Keratinocyte (primary cell): ENCODE measurements around the gene GIN1. TPM values are rescaled to one million over a fixed set of nuclear protein-coding genes. Genes with fewer than 3 reads are reported as not detected.

Experiments
- DNase-seq: peaks from one replicate; pipeline ENCODE4 v3.0.0-alpha.2; 2011; ENCODE audit warnings: low read depth, missing footprints, low spot score
- FAIRE-seq: peaks from 2 replicates; lab custom pipeline; 2011; peaks lifted over from hg19 to GRCh38; lab: Jason Lieb, UNC
- H2AFZ ChIP-seq: 2 replicates; pipeline ENCODE4 v1.6.0; 2012; ENCODE audit warnings: low read length, control low read depth, inconsistent platforms; ENCODE audit not compliant: control insufficient read depth
- H3K27ac ChIP-seq: 2 replicates; pipeline ENCODE4 v1.5.1; 2011; ENCODE audit warnings: low read length; ENCODE audit not compliant: control insufficient read depth, insufficient read depth
- H3K27me3 ChIP-seq: 3 replicates; pipeline ENCODE4 v1.6.0; 2011; ENCODE audit warnings: low read length; ENCODE audit not compliant: control insufficient read depth, insufficient read depth; ENCODE audit errors: extremely low read depth
- H3K36me3 ChIP-seq, 2 experiments: 2 replicates in 1 of 2; 3 replicates in 1 of 2; pipeline ENCODE4 v1.5.1; 2011; ENCODE audit warnings: low read length in 2 of 2, mild to moderate bottlenecking in 1 of 2; ENCODE audit not compliant: control insufficient read depth in 2 of 2, insufficient read depth in 2 of 2; ENCODE audit errors: extremely low read depth in 1 of 2
- H3K4me1 ChIP-seq: 3 replicates; pipeline ENCODE4 v1.5.1; 2011; ENCODE audit warnings: low read length; ENCODE audit not compliant: control insufficient read depth, insufficient read depth; ENCODE audit errors: extremely low read depth
- H3K4me2 ChIP-seq: 3 replicates; pipeline ENCODE4 v1.6.0; 2011; ENCODE audit warnings: low read depth, low read length; ENCODE audit not compliant: control insufficient read depth, insufficient read depth; ENCODE audit errors: extremely low read depth
- H3K4me3 ChIP-seq, 3 experiments: fragments of 200-600 bp in 1 of 3; sonication (generic) in 1 of 3; 2 replicates in 2 of 3; 3 replicates in 1 of 3; pipeline ENCODE4 v1.5.1; 2011 to 2016; ENCODE audit warnings: low read length in 3 of 3, mild to moderate bottlenecking in 3 of 3, control low read depth in 2 of 3, inconsistent platforms in 1 of 3, low read depth in 1 of 3, mixed read lengths in 1 of 3, mixed run types in 1 of 3, moderate library complexity in 1 of 3; ENCODE audit not compliant: control insufficient read depth in 2 of 3, insufficient read depth in 2 of 3; ENCODE audit errors: extremely low read depth in 1 of 3
- H3K79me2 ChIP-seq: 2 replicates; pipeline ENCODE4 v1.6.0; 2012; ENCODE audit warnings: low read length; ENCODE audit not compliant: control insufficient read depth, insufficient read depth
- H3K9ac ChIP-seq: 3 replicates; pipeline ENCODE4 v1.6.0; 2011; ENCODE audit warnings: low read length; ENCODE audit not compliant: control insufficient read depth, insufficient read depth; ENCODE audit errors: extremely low read depth
- H3K9me1 ChIP-seq: 3 replicates; pipeline ENCODE4 v1.6.0; 2011; ENCODE audit warnings: low read length; ENCODE audit not compliant: control insufficient read depth, insufficient read depth; ENCODE audit errors: extremely low read depth
- H3K9me3 ChIP-seq: 2 replicates; pipeline ENCODE4 v1.5.1; 2012; ENCODE audit warnings: low read depth, low read length; ENCODE audit not compliant: control insufficient read depth
- H4K20me1 ChIP-seq: 3 replicates; pipeline ENCODE4 v1.6.0; 2011; ENCODE audit warnings: low read length; ENCODE audit not compliant: control insufficient read depth, insufficient read depth; ENCODE audit errors: extremely low read depth
- CTCF ChIP-seq, 3 experiments: IDR thresholded peaks in 1 of 3; conservative IDR thresholded peaks in 1 of 3; optimal IDR thresholded peaks in 1 of 3; 2 replicates in 2 of 3; 3 replicates in 1 of 3; pipeline versions ENCODE3 to v1.5.1; 2011; ENCODE audit warnings: low read length in 3 of 3, mild to moderate bottlenecking in 3 of 3, moderate library complexity in 2 of 3, control low read depth in 1 of 3, inconsistent platforms in 1 of 3; ENCODE audit not compliant: insufficient read depth in 2 of 3; ENCODE audit errors: extremely low read depth in 1 of 3
- EZH2 ChIP-seq: IDR thresholded peaks from one replicate; pipeline ENCODE4 v1.6.1; 2012; ENCODE audit warnings: inconsistent platforms, mild to moderate bottlenecking, low read length, moderate library complexity
- dilution Hi-C: fragments of 300-500 bp; cut with MboI; formaldehyde crosslinking; loops from one replicate; pipeline ENCODE4 v1.7.0; 2020; ENCODE audit warnings: low sequenced_read_pairs; ENCODE audit not compliant: extremely low pct_ligation_motif_present
- polyA plus RNA-seq, 5 experiments: library from polyadenylated mRNA; depleted of rRNA in 3 of 5; stranded (reverse) in 3 of 5; stranded (forward) in 1 of 5; unstranded in 1 of 5; fragments of >200 nt; gene quantifications; 1 replicate in 1 of 5; 2 replicates in 3 of 5; 3 replicates in 1 of 5; pipeline versions ENCODE4 v1.2.1 to v1.2.3, GENCODE V29; 2011 to 2012; ENCODE audit warnings: missing spikeins in 2 of 5, low read depth in 1 of 5, low replicate concordance in 1 of 5

Gene GIN1
- polyA plus RNA-seq, 1 donor (not counting 4 experiments of a cell fraction or from before 2014, with no cell fraction given): 8.9 TPM

GRCh38 chr5:103092676-103093075 lies 27.3 kb downstream of the GIN1 start:
- no peak for DNase-seq
- no peak overlapping the region for H3K9ac ChIP-seq

GRCh38 chr5:103090791-103091190 lies 29.1 kb downstream of the GIN1 start:
- H2AFZ ChIP-seq: no peak overlapping the region
- no peaks in the 10 kb centered on the region for H3K36me3 ChIP-seq
- no peaks in the 10 kb centered on the region for H3K27me3 ChIP-seq
- no peak overlapping the region for H3K9ac ChIP-seq
- H3K27ac ChIP-seq: no peak overlapping the region
- DNase-seq (no peak), FAIRE-seq (no peak)
- no peaks in the 10 kb centered on the region for H3K9me1 ChIP-seq
- H3K79me2 ChIP-seq: no peaks in the 10 kb centered on the region
- no peak for TF ChIP-seq EZH2
- no peak for TF ChIP-seq CTCF (optimal IDR thresholded peaks at IDR 0.05 in 1 of 3, IDR thresholded peaks at IDR 0.05 in 1 of 3, conservative IDR thresholded peaks at IDR 0.05 in 1 of 3; ENCODE audit: extremely low read depth in 1 of 3, insufficient read depth in 2 of 3, low read length in 3 of 3)
- peaks cover 4% of the 10 kb centered on the region for H3K4me1 ChIP-seq
- H4K20me1 ChIP-seq: no peaks in the 10 kb centered on the region
- no peaks in the 10 kb centered on the region for H3K9me3 ChIP-seq
- H3K4me3 ChIP-seq: no peak overlapping the region
- H3K4me2 ChIP-seq: no peak overlapping the region
- dilution Hi-C loops: no loop called here

More at GRCh38 chr5:103092676-103093075, 27.3 kb downstream of the GIN1 start:
- FAIRE-seq: no peak
- Histone ChIP-seq H3K9me3 (no peaks in the 10 kb centered on the region), H3K79me2 (no peaks in the 10 kb centered on the region), H3K27me3 (no peaks in the 10 kb centered on the region), H3K27ac (no peak overlapping the region), H3K36me3 (no peaks in the 10 kb centered on the region), H3K4me2 (no peak overlapping the region), H4K20me1 (no peaks in the 10 kb centered on the region), H2AFZ (no peak overlapping the region), H3K4me3 (no peak overlapping the region), H3K4me1 (no peaks in the 10 kb centered on the region), H3K9me1 (no peaks in the 10 kb centered on the region)
- TF ChIP-seq EZH2 (no peak), CTCF (optimal IDR thresholded peaks at IDR 0.05 in 1 of 3, IDR thresholded peaks at IDR 0.05 in 1 of 3, conservative IDR thresholded peaks at IDR 0.05 in 1 of 3; ENCODE audit: extremely low read depth in 1 of 3, insufficient read depth in 2 of 3, low read length in 3 of 3) (no peak)
- dilution Hi-C loops: no loop called here
